Smooth muscle cell (in vitro differentiated cells): ENCODE data around the gene PLBD1. TPM values are rescaled to one million over a fixed set of nuclear protein-coding genes. Genes with fewer than 3 reads are reported as not detected.

Experiments
- DNase-seq: peaks from one replicate; lab custom pipeline; 2025; ENCODE audit not compliant: unreplicated experiment; lab: John Stamatoyannopoulos, UW
- H2AFZ ChIP-seq: fragments of 200-600 bp; sonication (generic); 2 replicates; pipeline ENCODE4 v1.6.0; 2016; ENCODE audit warnings: antibody characterized with exemption, low read depth, mild to moderate bottlenecking
- H3F3A ChIP-seq: fragments of 200-600 bp; sonication (generic); 2 replicates; pipeline ENCODE4 v1.6.0; 2017; ENCODE audit warnings: antibody characterized with exemption, low read depth
- H3K27ac ChIP-seq: fragments of 200-600 bp; sonication (generic); 2 replicates; pipeline ENCODE4 v1.5.1; 2016; ENCODE audit warnings: low read depth, mild to moderate bottlenecking
- H3K27me3 ChIP-seq: fragments of 200-600 bp; sonication (generic); 2 replicates; pipeline ENCODE4 v1.6.1; 2016; ENCODE audit warnings: low read depth, mild to moderate bottlenecking
- H3K36me3 ChIP-seq: fragments of 200-600 bp; sonication (generic); 2 replicates; pipeline ENCODE4 v1.5.1; 2016; ENCODE audit warnings: low read depth
- H3K4me1 ChIP-seq: fragments of 200-600 bp; sonication (generic); 2 replicates; pipeline ENCODE4 v1.5.1; 2016; ENCODE audit warnings: low read depth
- H3K4me2 ChIP-seq: fragments of 200-600 bp; sonication (generic); 2 replicates; pipeline ENCODE4 v1.6.0; 2016; ENCODE audit warnings: mild to moderate bottlenecking
- H3K4me3 ChIP-seq: fragments of 200-600 bp; sonication (generic); 2 replicates; pipeline ENCODE4 v1.5.1; 2016; ENCODE audit warnings: mild to moderate bottlenecking
- H3K79me2 ChIP-seq: fragments of 200-600 bp; sonication (generic); 2 replicates; pipeline ENCODE4 v1.6.0; 2016; ENCODE audit warnings: low read depth, mild to moderate bottlenecking
- H3K9ac ChIP-seq: fragments of 200-600 bp; sonication (generic); 2 replicates; pipeline ENCODE4 v1.6.0; 2016; ENCODE audit warnings: low read depth
- H3K9me3 ChIP-seq: fragments of 200-600 bp; sonication (generic); replicated peaks from 2 replicates; pipeline ENCODE4 v1.5.1; 2016; ENCODE audit warnings: low read depth
- H4K20me1 ChIP-seq: fragments of 200-600 bp; sonication (generic); 2 replicates; pipeline ENCODE4 v1.6.0; 2016; ENCODE audit warnings: low read depth
- CTCF ChIP-seq: fragments of 200-600 bp; sonication (generic); IDR thresholded peaks from 2 replicates; pipeline ENCODE4 v1.5.1; 2017; ENCODE audit warnings: borderline replicate concordance, mild to moderate bottlenecking, antibody characterized with exemption; ENCODE audit not compliant: insufficient read depth, poor library complexity, severe bottlenecking
- WGBS: methylation state at CpG from one replicate; pipeline ENCODE4 v1.1.7; 2016; ENCODE audit warnings: low lambda C conversion rate; 5-methylcytosine and 5-hydroxymethylcytosine counted together
- polyA plus RNA-seq: library from polyadenylated mRNA; unstranded; fragments of >200 nt; fragmentation: Nextera tagmentation; extraction: Ambion mirVana; gene quantifications from 2 replicates; pipeline ENCODE4 v1.2.1, GENCODE V29; 2016
- total RNA-seq: library from RNA; depleted of rRNA; stranded (reverse); fragments of >200 nt; gene quantifications from 2 replicates; pipeline ENCODE4 v1.2.3, GENCODE V29; 2014

Gene PLBD1
- total and polyA plus RNA-seq, 2 experiments from 2014 or later: 14.1 to 19.9 TPM

- WGBS: 77% methylated on average over 3 of the region's 3 CpGs
These were observed 37.8 kb upstream of the PLBD1 start for GRCh38 chr12:14605401-14605989.

GRCh38 chr12:14601692-14602478, 34.2 kb upstream of the PLBD1 start:
- Histone ChIP-seq H3K9ac (no peak overlapping the region), H3K27me3 (no peaks in the 10 kb centered on the region), H2AFZ (no peak overlapping the region), H3K27ac (no peak overlapping the region), H3K79me2 (no peaks in the 10 kb centered on the region), H3K36me3 (no peaks in the 10 kb centered on the region), H4K20me1 (no peaks in the 10 kb centered on the region), H3K4me3 (no peak overlapping the region), H3K9me3 (peaks cover 32% of the 10 kb centered on the region), H3K4me1 (no peaks in the 10 kb centered on the region), H3F3A (no peaks in the 10 kb centered on the region), H3K4me2 (no peak overlapping the region)
- no peak for DNase-seq
- no peak for TF ChIP-seq CTCF
- 83% methylated on average over 4 of the region's 4 CpGs for WGBS

More at GRCh38 chr12:14605401-14605989, 37.8 kb upstream of the PLBD1 start:
- Histone ChIP-seq H3K9me3 (peaks cover 27% of the 10 kb centered on the region), H4K20me1 (no peaks in the 10 kb centered on the region), H3K4me3 (no peak overlapping the region), H3K79me2 (no peaks in the 10 kb centered on the region), H2AFZ (no peak overlapping the region), H3K4me2 (no peak overlapping the region), H3K27me3 (no peaks in the 10 kb centered on the region), H3K27ac (no peak overlapping the region), H3K36me3 (no peaks in the 10 kb centered on the region), H3F3A (no peaks in the 10 kb centered on the region), H3K9ac (no peak overlapping the region), H3K4me1 (no peaks in the 10 kb centered on the region)
- TF ChIP-seq CTCF: no peak
- DNase-seq: no peak

GRCh38 chr12:14597480-14597879, 29.8 kb upstream of the PLBD1 start:
- Histone ChIP-seq H3K4me3 (no peak overlapping the region), H4K20me1 (no peaks in the 10 kb centered on the region), H3K4me1 (no peaks in the 10 kb centered on the region), H3K9me3 (peaks cover 10% of the 10 kb centered on the region), H3K79me2 (no peaks in the 10 kb centered on the region), H3K27me3 (no peaks in the 10 kb centered on the region), H3F3A (no peaks in the 10 kb centered on the region), H3K4me2 (no peak overlapping the region), H2AFZ (no peak overlapping the region), H3K27ac (no peak overlapping the region), H3K9ac (no peak overlapping the region), H3K36me3 (no peaks in the 10 kb centered on the region)
- DNase-seq: no peak
- TF ChIP-seq CTCF: no peak
- 91% methylated on average over 3 of the region's 3 CpGs for WGBS
